GM21447 (cell line): Measurements from ENCODE around the gene FOS.
"Not testable (repeated sequence)": the region's sequence is repeated elsewhere in the genome, so short reads cannot be mapped to it uniquely, and the experiment has no call there.

ENCODE experiments used
- ATAC-seq: cut with Tn5 transposase; IDR thresholded peaks from one replicate; pipeline ENCODE4 v1.9.1; 2021; ENCODE audit not compliant: unreplicated experiment

The FOS gene

DNA sequence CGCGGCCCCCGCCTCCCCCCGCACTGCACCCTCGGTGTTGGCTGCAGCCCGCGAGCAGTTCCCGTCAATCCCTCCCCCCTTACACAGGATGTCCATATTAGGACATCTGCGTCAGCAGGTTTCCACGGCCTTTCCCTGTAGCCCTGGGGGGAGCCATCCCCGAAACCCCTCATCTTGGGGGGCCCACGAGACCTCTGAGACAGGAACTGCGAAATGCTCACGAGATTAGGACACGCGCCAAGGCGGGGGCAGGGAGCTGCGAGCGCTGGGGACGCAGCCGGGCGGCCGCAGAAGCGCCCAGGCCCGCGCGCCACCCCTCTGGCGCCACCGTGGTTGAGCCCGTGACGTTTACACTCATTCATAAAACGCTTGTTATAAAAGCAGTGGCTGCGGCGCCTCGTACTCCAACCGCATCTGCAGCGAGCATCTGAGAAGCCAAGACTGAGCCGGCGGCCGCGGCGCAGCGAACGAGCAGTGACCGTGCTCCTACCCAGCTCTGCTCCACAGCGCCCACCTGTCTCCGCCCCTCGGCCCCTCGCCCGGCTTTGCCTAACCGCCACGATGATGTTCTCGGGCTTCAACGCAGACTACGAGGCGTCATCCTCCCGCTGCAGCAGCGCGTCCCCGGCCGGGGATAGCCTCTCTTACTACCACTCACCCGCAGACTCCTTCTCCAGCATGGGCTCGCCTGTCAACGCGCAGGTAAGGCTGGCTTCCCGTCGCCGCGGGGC lies at the start of gene FOS:
Gene FOS (plus strand): TSS at position 407 of the 731 bp plus-strand sequence. CDS start 155 bp downstream, at position 562.
- peak; percentile 65 for ATAC-seq

DNA sequence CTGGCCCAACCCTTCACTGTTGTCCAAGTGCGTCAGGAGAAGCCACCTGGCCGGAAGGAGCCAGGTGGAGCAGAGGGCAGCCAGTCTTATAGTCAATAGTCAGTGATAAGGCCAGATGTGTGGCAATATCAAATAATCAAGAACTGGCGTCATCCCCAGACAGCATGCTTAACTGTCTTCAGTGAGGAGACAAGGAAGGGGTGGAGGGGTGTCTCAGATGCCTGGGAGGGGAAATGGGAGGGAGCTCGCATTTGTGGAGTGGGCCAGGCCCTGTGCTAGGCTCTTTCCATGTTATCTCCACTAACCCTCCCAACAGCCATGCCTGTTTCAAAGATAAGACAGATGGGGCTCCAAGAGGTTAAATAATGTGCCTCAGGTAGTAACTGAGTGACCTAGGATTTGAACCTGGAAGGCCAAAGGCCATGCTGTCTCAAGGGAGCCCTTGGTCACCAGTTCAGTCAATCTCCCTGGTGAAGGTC lies 48.9 kb upstream of the FOS start:
- ATAC-seq: no peak

DNA sequence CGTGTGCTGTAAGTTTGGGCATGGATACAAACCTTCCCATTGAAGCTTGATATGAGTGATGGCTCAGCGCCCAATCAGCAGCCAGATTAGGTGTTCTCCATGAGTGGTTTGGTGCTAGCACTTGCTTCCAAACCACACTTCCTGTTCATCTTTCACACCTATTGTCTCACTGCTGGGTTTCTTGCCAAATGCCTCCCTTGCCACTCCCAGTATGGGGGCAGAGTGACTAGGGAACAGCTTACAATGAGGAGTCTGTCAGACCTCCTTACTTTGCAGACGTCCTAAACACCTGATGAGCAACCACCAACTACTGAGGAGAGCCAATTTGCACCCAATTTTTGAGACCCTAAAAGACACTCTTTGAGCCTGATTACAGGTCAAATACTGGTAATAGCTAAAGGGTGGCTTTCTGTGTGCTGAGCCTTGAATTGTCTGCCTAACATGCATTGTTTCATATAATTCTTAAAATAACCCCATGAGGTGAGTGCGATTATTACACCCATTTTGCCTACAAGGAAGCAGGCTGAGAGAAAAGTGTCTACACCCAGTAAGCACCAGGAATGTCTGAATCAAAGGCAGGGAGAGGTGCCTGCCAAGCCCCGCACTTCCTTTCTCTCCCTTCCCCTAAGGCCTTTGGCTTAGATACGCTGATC lies 48.4 kb upstream of the FOS start:
- ATAC-seq: peak; percentile 63

DNA sequence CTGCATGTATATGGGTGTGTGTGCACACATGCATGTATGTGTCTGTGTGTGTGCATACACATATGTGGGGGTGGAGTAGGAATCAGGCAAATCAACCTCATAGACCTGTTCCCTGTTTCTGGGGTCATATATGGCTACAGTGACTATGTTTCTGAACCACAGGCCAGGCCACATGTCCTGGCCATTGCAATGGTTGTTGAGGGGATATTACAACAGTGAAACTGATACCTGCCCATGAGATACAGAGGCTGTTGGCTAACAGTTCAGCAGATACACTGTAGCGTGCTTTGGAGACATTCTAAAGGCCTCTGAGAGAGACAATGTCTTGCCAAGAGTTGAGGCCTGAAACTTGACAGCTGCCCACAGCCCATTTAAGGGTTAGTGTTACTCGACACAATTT lies 47.3 kb upstream of the FOS start:
- no peak for ATAC-seq

DNA sequence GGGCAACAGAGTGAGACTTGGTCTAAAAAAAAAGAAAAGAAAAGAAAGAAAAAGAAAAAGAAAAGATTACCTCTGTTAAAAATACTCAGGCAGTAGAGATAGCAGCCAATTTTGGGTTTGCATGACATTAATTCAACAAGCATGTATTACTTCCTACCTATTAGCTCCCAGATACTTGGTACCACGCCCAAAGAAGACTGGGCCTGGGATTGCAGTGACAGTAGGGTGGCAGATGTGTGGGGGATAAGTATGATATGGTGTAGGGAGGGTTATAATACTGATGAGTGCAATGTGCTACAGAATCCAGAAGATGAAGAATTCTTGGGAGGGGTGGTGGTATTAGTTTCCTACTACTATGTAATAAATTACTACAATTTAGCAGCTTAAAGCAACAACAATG lies 46.4 kb upstream of the FOS start:
- no peak for ATAC-seq

DNA sequence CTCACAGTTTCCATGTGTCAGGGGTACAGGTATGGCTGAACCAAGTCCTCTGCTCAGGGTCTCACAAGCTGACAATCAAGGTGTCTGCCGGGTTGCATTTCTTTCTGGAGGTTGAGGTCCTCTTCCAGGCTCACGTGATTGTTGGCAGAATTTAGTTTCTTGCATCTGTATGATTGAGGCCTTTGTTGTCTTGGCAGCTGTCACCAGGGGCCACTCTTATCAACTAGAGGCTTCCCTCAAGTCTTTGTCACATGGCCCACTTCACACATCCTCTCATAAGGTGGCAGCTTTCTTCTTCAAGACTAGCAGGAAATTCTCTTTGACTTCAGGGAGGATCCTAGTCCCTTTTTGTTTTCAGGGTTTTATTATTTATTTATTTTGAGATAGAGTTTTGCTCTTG lies 46.0 kb upstream of the FOS start:
- no peak for ATAC-seq

DNA sequence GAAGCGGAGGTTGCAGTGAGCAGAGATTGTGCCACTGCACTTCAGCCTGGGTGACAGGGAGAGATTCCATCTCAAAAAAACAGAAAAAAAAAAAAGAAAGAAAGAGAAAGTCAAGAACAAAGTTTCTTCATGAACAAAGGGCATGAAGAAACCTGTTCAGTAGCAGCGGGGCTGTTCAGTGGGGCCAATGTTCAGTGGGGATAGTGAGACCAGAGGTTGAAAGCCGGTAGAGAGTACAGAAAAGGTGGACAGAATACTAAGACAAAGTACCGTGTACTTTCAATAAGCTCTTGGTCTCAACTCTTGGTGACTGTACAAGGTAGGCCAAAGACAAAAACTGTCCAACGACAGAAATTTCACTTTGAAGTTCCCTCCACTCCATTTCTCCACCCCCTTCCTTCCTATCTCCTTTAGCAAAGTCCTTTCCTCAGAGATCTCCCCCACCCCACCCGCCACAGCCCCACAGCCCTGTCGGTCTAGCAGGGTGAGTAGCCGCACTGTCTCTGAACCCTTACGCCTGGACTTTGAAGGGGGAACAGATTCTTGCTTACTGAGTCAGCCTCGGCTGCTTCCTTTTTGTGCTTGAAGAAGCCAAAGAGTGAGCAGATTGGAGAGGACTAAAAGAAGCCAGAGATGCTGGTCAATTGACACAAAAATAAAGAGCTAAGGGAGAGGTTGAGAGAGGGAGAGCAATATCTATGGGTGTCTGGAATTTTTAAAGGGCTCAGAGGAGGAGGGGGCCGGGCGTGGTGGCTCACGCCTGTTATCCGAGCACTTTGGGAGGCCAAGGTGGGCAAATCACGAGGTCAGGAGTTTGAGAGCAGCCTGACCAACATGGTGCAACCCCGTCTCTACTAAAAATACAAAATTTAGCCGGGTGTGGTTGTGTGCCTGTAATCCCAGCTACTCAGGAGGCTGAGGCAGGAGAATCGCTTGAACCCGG lies 44.2 kb upstream of the FOS start:
- no peak for ATAC-seq

DNA sequence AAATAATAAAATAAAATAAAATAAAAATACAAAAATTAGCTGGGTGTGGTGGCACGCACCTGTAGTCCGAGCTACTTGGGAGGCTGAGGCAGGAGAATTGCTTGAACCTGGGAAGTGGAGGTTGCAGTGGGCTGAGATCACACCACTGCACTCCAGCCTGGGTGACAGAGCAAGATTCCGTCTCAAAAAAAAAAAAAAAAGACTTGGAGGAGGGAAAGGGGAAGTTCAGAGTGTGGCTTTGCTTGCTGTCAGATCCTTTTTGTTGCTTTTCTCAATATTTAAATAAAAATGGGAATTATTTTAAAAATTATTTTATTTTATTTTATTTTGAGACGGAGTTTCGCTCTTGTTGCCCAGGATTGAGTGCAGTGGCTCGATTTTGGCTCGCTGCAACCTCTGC lies 43.4 kb upstream of the FOS start:
- not testable (repeated sequence) for ATAC-seq

DNA sequence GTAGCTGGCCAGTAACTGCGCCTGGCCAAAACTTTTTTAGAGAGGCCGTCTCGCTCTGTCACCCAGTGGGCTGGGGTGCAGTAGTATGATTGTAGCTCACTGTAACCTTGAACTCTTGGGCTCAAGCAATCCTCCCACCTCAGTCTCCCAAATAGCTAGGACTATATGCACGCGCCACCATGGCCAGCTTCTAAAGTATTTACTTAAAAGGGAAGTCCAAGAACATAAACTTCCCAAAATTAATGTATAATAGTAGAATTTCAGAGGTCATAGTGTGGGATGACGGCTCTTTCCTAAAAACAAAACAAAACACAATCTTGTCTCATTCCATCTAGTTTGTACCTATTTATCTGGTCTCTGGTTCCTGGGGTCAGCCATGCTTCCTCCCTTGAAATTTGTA lies 42.2 kb upstream of the FOS start:
- no peak for ATAC-seq

DNA sequence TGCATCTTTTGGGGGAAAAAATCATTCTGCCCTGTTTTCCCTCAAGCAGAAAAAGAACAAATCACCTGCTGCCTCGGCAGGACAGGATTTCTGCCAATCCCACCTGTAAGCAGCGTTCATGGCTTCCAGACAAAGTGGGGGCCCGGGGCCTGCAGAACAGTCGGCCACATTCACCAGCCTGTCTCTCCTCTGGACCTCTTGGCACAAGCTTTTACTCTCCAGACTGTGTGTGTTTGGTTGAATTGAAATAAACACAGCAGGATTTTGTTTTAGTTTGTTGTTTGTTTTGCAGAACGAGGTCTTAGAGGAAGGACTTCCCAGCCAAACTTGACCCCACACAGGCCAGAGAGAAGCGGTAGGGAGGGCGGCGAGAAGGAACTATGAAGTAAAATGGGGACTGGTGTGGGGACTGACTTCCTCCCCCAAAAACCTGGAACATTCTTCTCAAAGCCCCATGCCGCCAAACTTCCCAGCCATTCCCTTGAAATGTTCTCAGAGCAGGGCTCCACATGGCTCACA lies 41.7 kb upstream of the FOS start:
- ATAC-seq: no peak

DNA sequence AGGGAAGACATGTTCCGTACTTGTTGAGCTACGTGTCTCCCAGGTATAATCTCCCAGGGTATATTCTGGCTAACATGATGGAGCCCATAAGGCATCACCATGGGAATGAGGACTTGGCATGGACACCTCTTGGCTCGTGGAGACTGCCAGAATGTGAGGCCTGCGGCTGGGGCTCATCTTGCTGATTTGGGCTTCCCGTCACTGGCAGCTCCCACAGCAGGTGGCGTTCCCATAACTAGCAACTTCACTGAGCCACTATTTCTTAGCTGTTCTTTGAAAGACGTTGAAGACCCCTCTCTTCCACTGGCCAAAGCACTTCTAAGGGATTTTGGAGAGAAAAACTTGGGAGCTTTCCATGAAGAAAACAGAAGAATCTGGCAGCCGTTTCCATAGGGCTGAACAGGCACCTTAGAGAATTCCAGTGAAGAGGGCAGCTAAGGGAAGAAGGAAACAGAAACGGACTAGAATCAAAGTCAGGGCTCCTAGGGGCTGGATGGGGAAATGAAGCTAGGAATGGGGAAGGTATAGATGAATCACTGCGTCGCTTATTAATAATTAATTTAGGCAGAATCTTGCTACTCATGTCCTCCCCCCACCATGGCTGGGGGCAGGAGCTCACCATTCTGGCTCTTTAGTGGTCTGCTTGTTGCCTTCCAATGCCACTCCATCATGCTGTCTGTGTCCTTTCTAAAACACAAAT lies 39.7 kb upstream of the FOS start:
- ATAC-seq: no peak

DNA sequence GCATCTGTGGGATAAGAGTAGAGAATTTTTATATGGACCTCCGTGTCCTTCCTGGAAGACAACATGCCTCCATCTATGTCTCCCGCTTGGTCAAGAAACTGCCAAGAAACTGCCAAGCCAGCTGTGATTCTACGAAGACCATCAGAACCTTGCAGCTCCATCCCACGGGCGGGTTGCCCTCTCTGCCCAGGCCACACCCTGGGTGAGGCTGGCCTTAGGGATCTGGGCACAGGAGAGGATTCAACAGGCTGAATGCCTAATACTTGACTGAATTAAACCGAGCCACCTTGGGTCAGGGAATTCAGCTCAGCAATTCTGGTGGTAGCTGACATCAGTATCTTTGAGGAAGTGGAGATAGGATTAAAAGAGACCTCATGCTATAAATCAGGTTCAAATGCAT lies 37.8 kb upstream of the FOS start:
- no peak for ATAC-seq

DNA sequence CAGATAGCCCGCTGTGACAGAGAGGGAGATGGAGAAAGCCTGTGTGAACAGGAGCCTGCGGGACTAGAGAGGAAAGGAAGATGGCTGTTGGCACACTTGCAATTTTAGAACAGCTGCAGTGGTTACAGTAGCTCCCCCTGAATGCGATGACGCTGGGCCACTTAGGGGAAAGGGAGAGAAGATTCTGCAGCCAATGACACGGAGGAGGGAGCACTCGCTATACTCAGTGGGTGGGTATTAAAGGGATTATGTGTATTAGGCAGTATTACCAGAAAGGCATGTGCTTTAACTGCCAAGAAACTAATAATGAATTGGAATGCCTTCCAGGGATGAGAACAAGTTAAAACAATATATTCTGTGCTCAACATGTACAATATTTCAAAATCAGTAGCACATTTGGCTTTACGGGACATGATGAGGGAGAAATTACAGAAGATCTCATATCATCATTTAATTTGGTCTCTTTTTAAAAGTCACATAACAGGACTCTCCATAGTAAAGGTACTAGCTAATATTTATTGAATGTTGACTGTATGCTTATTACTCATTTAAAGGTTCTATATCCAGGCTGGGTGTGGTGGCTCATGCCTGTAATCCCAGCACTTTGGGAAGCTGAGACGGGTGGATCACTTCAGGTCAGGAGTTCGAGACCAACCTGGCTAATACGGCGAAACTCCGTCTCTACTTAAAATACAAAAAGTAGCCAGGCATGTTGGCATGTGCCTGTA lies 35.9 kb upstream of the FOS start:
- no peak for ATAC-seq

DNA sequence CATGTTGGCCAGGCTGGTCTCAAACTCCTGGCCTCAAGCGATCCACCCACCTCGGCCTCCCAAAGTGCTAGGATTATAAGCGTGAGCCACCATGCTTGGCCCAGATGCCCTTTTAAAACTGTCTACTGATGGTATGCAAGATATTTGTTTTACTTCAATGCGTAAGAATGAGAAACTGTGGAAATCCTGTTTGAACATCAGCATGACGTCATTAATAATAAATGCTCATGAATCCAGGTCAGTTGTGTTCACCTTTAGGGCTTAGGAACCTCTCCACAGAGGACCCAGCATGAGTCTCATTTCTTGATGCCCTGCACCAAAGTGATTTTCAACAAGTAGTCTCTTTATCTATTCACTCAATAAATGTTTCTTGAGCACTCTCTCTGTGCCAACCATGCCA lies 34.5 kb upstream of the FOS start:
- ATAC-seq: no peak

DNA sequence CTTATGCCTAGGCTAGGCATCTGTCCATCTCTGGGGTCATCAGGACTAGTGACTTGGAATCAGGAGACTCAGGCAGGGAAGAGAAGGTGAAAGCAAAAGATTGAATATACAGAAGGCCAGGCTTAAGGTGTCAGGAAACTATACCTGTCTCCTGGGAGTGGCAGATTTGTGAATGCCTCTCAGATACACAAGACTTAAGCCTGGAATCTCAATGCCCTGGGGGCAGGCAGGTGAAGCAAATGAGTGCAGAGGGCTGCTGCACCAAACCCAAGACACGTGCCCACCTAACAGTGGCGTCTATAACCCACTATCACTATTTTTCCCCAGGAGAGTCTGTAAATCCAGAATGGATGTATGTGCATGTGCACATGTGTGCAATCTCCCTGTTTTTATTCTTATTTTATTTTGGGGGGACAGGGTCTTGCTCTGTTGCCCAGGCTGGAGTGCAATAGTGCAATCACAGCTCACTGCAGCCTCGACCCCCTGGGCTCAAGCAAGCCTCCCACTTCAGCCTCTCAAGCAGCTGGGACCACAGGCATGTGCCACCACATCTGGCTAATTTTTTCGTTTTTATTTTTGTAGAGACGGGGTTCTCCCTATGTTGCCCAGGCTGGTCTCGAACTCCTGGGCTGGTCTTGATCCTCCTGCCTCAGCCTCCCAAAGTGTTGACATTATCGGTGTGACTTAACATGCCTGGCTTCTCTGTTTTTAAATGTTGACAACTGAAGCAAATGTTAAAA lies 31.9 kb upstream of the FOS start:
- ATAC-seq: no peak

DNA sequence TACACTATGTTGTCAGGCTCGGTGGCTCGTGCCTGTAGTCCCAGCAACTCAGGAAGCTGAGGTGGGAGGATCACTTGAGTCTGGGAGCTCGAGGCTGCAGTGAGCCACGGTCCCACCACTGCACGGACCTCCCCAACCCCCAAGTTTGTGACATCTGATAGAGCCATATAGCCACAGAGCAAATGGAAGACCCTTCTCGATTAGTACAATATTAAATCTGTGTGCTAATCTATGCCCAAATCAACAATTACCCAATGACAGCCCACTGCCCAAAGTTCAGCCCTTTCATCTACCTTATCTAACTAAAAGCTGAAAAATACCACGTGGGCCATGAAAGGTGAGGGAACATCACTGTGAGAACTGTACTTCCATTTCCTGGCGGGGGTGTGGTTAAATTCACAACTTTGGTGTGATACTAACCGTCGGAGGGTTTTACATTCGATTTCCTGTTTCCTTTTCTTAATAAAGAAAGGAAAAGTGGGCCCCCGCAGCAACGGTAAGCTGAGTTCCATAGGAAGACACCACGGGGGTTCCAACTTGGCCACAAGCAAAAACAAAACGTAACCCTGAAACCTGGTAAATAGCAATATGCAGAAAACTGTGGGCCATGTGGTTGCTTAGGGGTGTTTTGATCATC lies 31.2 kb upstream of the FOS start:
- ATAC-seq: no peak

DNA sequence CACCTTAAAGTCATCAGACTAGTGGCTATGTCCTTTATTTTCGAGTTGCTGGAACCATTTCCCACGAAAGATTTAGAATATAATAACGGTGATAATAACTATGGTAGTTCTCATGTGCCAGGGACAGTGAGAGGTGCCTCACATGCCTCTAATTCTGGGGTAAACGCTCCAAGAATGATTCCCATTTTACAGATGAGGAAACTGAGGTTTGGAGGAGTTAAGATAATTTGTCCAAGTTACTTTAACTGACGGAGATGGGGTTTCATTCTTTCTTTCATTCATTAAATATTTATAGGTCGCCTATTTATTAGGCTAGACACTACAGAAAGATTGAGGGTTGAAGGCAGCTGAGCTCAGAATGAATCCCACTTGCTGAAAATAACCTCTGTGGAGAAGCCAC lies 30.7 kb upstream of the FOS start:
- ATAC-seq: no peak

DNA sequence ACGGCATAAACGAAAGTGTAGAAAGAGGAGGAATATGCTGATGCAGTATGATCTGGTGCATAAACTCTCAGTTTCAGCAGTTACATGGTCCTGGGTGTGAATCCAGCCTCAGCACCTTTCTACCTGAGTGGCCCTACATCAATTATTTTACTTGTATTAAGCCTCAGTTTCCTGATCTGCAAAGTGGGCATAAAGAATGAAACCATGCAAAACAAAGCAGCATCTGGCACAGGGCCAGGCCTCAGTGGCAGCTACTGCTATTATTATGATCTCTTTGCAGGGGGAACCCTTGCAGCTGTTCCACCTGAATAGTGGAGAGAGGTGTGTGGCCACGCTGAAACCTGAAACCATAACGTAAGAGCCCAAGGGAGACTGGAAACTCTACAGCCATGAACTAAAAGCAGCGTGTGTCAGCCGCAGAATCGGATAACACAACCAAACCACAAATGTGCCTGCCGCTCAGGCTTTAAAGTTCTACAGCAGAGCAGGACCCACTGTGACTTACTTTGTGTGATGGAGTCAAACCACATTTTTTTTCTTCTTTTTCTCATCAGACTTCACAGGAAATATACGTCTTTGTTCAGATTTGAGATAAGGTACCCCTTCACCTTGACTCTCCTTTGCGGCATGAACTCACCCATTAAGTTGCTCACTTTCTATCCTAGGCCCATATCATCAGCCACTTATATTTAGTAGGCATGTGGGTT lies 29.2 kb upstream of the FOS start:
- ATAC-seq: peak; percentile 87
